HL-60 (cell line): Measurements from ENCODE around the gene TRPV2.

ENCODE experiments used
- DNase-seq, 2 experiments: peaks; one replicate each; pipeline ENCODE4 v3.0.0-alpha.2; 2010 to 2020; ENCODE audit warnings: low read depth in 1 of 2, low spot score in 1 of 2
- H3K27ac ChIP-seq: fragments of 250-450 bp; sonication (Bioruptor Pico); replicated peaks from 2 replicates; pipeline ENCODE4 v1.5.1; 2020; ENCODE audit warnings: mild to moderate bottlenecking, moderate library complexity
- H3K27me3 ChIP-seq: fragments of 250-450 bp; sonication (Bioruptor Pico); 2 replicates; pipeline ENCODE4 v1.5.1; 2021; ENCODE audit warnings: mild to moderate bottlenecking, moderate library complexity; ENCODE audit not compliant: insufficient read depth, poor library complexity, severe bottlenecking
- H3K4me3 ChIP-seq: replicated peaks from 2 replicates; pipeline ENCODE4 v1.5.1; 2011; ENCODE audit warnings: mild to moderate bottlenecking, control low read depth, low read length; ENCODE audit not compliant: insufficient read depth
- CTCF ChIP-seq: IDR thresholded peaks from one replicate; pipeline ENCODE4 v1.5.1; 2011; ENCODE audit warnings: low read length, control low read depth, inconsistent platforms; ENCODE audit not compliant: insufficient read depth
- GABPA ChIP-seq: IDR thresholded peaks from 2 replicates; pipeline ENCODE4 v1.6.1; 2012; ENCODE audit warnings: low read depth
- POLR2AphosphoS5 ChIP-seq: IDR thresholded peaks from 2 replicates; pipeline ENCODE4 v1.6.1; 2012; ENCODE audit warnings: low read depth
- REST ChIP-seq: IDR thresholded peaks from 2 replicates; pipeline ENCODE4 v1.6.1; 2012; ENCODE audit warnings: low read depth; ENCODE audit not compliant: insufficient replicate concordance
- SPI1 ChIP-seq: IDR thresholded peaks from 2 replicates; pipeline ENCODE4 v1.6.1; 2012; ENCODE audit warnings: low read depth, mild to moderate bottlenecking, borderline replicate concordance

The TRPV2 gene

DNA sequence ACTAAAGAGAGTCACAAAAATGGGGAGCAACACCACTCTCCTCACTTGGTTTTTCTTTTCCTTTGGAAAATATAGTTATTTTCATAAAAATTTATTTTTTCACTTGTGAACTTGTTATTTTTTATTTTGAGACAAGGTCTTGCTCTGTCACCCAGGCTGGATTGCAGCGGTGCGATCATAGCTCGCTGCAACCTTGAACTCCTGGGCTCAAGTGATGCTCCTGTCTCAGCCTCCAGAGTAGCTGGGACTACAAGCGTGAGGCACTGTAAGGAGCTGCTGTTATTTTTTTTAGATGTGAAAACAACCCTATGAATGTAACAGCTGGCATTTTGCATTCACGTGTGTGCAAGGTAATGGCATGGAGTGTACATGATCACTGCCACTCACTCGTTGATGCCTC, 51.7 kb downstream of the TRPV2 start:
- Histone ChIP-seq H3K27me3 (no peaks in the 10 kb centered on the region), H3K27ac (no peak overlapping the region), H3K4me3 (no peak overlapping the region)
- DNase-seq: no peak
- no peak for TF ChIP-seq GABPA
- TF ChIP-seq CTCF: no peak
- TF ChIP-seq POLR2AphosphoS5: no peak
- TF ChIP-seq SPI1: no peak
- no peak for TF ChIP-seq REST

- no peaks in the 10 kb centered on the region for H3K27me3 ChIP-seq
- no peak overlapping the region for H3K4me3 ChIP-seq
- DNase-seq: no peak
- no peak overlapping the region for H3K27ac ChIP-seq
- no peak for TF ChIP-seq REST
- TF ChIP-seq GABPA: no peak
- no peak for TF ChIP-seq POLR2AphosphoS5
- TF ChIP-seq SPI1: no peak
- TF ChIP-seq CTCF: no peak
Measured at GRCh38 chr17:16467886-16468285, 52.5 kb downstream of the TRPV2 start.

- Histone ChIP-seq H3K27me3 (no peaks in the 10 kb centered on the region), H3K27ac (no peak overlapping the region), H3K4me3 (no peak overlapping the region)
- TF ChIP-seq GABPA (no peak), SPI1 (no peak), POLR2AphosphoS5 (no peak), CTCF (no peak), REST (no peak)
- no peak for DNase-seq
Measured at GRCh38 chr17:16468428-16468992, 53.1 kb downstream of the TRPV2 start.
